HG02885 (cell line): ENCODE data around the gene USB1.

Experiments
- ATAC-seq: cut with Tn5 transposase; IDR thresholded peaks from one replicate; pipeline ENCODE4 v1.9.1; 2021; ENCODE audit warnings: mild to moderate bottlenecking; ENCODE audit not compliant: unreplicated experiment, poor library complexity

USB1 gene

GRCh38 chr16:58030136-58030840 is 29.1 kb downstream of the USB1 start:
- ATAC-seq: no peak

- ATAC-seq: no peak
Observed at GRCh38 chr16:58031016-58031800, 30.0 kb downstream of the USB1 start.

GRCh38 chr16:58032710-58033293 is 31.6 kb downstream of the USB1 start:
- no peak for ATAC-seq

GRCh38 chr16:58034128-58034685 is 33.0 kb downstream of the USB1 start:
- ATAC-seq: no peak

- no peak for ATAC-seq
Observed at GRCh38 chr16:58034774-58035173, 33.6 kb downstream of the USB1 start.

GRCh38 chr16:58035356-58036170 is 34.4 kb downstream of the USB1 start:
- ATAC-seq: no peak

- no peak for ATAC-seq
Observed at GRCh38 chr16:58036943-58037342, 35.7 kb downstream of the USB1 start.

- ATAC-seq: no peak
Observed at GRCh38 chr16:58037365-58038057, 36.3 kb downstream of the USB1 start.

GRCh38 chr16:58038219-58038641 is 37.0 kb downstream of the USB1 start:
- no peak for ATAC-seq

- ATAC-seq: no peak
Observed at GRCh38 chr16:58039829-58040495, 38.8 kb downstream of the USB1 start.

- ATAC-seq: no peak
Observed at GRCh38 chr16:58040496-58040846, 39.3 kb downstream of the USB1 start.

- ATAC-seq: no peak
Observed at GRCh38 chr16:58040945-58041627, 39.9 kb downstream of the USB1 start.

GRCh38 chr16:58041628-58041955 is 40.4 kb downstream of the USB1 start:
- no peak for ATAC-seq

- no peak for ATAC-seq
Observed at GRCh38 chr16:58042001-58042885, 41.0 kb downstream of the USB1 start.

GRCh38 chr16:58042886-58043515 is 41.8 kb downstream of the USB1 start:
- ATAC-seq: no peak

GRCh38 chr16:58043571-58044155 is 42.5 kb downstream of the USB1 start:
- ATAC-seq: no peak
